K562 (cell line): ENCODE measurements around the gene AHR. TPM values are rescaled to one million over a fixed set of nuclear protein-coding genes. Genes with fewer than 3 reads are reported as not detected.

ENCODE experiments used
- NONO ChIP-seq, 2 experiments: fragments of 200-400 bp in 1 of 2; fragments of 450-650 bp in 1 of 2; formaldehyde crosslinking in 1 of 2; IDR thresholded peaks; 2 replicates each; pipeline ENCODE4 v1.6.1; 2017; ENCODE audit warnings: low read depth in 2 of 2, mild to moderate bottlenecking in 2 of 2, moderate library complexity in 2 of 2, low read length in 1 of 2
- TAL1 ChIP-seq: fragments of 450-650 bp; IDR thresholded peaks from 2 replicates; pipeline ENCODE4 v1.6.1; 2016; ENCODE audit warnings: mild to moderate bottlenecking
- ZNF232 ChIP-seq: sonication (generic); formaldehyde crosslinking; IDR thresholded peaks from 2 replicates; pipeline ENCODE4 v1.8.0; 2022; ENCODE audit warnings: mild to moderate bottlenecking, missing genetic modification reagents
- ZNF561 ChIP-seq: fragments of 450-650 bp; formaldehyde crosslinking; conservative IDR thresholded peaks from 2 replicates; pipeline ENCODE4 v1.4.0; 2020; ENCODE audit warnings: mild to moderate bottlenecking, moderate library complexity
- polyA plus RNA-seq, 8 experiments: library from polyadenylated mRNA; depleted of rRNA in 4 of 8; stranded (reverse) in 5 of 8; unstranded in 3 of 8; fragments of >200 nt; fragmentation: Nextera tagmentation in 2 of 8; fragmentation: Illumina TruSeq in 1 of 8; extraction: Ambion mirVana in 2 of 8; extraction: Trizol in 1 of 8; gene quantifications; 2 replicates each; pipeline versions ENCODE4 v1.2.1 to v1.2.3, GENCODE V29; 2011 to 2014; ENCODE audit warnings: inconsistent platforms in 1 of 8, missing spikeins in 1 of 8
- total RNA-seq, 7 experiments: library from RNA; depleted of rRNA in 6 of 7; stranded (reverse); fragments of >200 nt in 6 of 7; fragmentation: Illumina TruSeq in 2 of 7; extraction: Trizol in 2 of 7; gene quantifications; 2 replicates each; pipeline versions ENCODE4 v1.2.1 to v1.2.3, GENCODE V29; 2011 to 2021; ENCODE audit warnings: low replicate concordance in 1 of 7
- TF ChIP-seq, protein P1 (sequence below), 3 experiments: fragments of 200-800 bp in 1 of 3; fragments of 250-450 bp in 1 of 3; fragments of 450-650 bp in 1 of 3; sonication (Bioruptor Pico) in 1 of 3; sonication (Bioruptor generic) in 1 of 3; formaldehyde crosslinking in 1 of 3; IDR thresholded peaks; 2 replicates each; pipeline versions ENCODE4 v1.6.1 to v1.8.0; 2016 to 2022; ENCODE audit warnings: mild to moderate bottlenecking in 2 of 3, missing genetic modification characterization in 2 of 3, missing compliant biosample characterization in 1 of 3, moderate library complexity in 1 of 3
- TF ChIP-seq, protein P2 (sequence below): fragments of 250-450 bp; sonication (Bioruptor Pico); IDR thresholded peaks from 2 replicates; pipeline ENCODE4 v1.5.0; 2020; ENCODE audit warnings: mild to moderate bottlenecking, borderline replicate concordance

The AHR gene
- total and polyA plus RNA-seq, 9 of the 15 experiments (the other 6 are each of a cell fraction or from before 2014, with no cell fraction given): 0.16 TPM; not detected in 8

DNA sequence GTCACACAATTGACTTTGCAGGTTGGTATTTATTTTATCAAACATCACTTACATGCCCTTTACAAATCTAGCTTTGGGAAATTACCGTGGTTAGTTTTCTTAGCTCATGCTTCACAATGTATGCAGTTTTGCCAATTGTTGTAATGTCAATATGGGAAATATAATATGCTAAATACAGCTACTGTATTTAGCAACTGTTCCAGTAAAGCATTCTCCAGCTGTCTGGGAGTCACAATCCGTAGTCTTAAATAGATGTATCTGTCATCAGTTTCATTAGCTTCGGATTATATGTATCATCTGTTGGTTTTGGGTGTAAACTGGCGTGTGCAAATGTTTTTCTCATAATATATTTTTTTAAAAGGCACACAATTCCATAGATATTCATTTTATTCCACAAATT is 19.4 kb upstream of the AHR start (continued):
- TF ChIP-seq, protein P1, sequence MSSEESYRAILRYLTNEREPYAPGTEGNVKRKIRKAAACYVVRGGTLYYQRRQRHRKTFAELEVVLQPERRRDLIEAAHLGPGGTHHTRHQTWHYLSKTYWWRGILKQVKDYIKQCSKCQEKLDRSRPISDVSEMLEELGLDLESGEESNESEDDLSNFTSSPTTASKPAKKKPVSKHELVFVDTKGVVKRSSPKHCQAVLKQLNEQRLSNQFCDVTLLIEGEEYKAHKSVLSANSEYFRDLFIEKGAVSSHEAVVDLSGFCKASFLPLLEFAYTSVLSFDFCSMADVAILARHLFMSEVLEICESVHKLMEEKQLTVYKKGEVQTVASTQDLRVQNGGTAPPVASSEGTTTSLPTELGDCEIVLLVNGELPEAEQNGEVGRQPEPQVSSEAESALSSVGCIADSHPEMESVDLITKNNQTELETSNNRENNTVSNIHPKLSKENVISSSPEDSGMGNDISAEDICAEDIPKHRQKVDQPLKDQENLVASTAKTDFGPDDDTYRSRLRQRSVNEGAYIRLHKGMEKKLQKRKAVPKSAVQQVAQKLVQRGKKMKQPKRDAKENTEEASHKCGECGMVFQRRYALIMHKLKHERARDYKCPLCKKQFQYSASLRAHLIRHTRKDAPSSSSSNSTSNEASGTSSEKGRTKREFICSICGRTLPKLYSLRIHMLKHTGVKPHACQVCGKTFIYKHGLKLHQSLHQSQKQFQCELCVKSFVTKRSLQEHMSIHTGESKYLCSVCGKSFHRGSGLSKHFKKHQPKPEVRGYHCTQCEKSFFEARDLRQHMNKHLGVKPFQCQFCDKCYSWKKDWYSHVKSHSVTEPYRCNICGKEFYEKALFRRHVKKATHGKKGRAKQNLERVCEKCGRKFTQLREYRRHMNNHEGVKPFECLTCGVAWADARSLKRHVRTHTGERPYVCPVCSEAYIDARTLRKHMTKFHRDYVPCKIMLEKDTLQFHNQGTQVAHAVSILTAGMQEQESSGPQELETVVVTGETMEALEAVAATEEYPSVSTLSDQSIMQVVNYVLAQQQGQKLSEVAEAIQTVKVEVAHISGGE (CRISPR knock-in tag; IDR thresholded peaks at IDR 0.05): no peak
- no peak for TF ChIP-seq ZNF232 (CRISPR knock-in tag)
- no peak for TF ChIP-seq NONO (IDR thresholded peaks at IDR 0.05; ENCODE audit: low read depth in 2 of 2, low read length in 1 of 2)
- TF ChIP-seq, protein P2, sequence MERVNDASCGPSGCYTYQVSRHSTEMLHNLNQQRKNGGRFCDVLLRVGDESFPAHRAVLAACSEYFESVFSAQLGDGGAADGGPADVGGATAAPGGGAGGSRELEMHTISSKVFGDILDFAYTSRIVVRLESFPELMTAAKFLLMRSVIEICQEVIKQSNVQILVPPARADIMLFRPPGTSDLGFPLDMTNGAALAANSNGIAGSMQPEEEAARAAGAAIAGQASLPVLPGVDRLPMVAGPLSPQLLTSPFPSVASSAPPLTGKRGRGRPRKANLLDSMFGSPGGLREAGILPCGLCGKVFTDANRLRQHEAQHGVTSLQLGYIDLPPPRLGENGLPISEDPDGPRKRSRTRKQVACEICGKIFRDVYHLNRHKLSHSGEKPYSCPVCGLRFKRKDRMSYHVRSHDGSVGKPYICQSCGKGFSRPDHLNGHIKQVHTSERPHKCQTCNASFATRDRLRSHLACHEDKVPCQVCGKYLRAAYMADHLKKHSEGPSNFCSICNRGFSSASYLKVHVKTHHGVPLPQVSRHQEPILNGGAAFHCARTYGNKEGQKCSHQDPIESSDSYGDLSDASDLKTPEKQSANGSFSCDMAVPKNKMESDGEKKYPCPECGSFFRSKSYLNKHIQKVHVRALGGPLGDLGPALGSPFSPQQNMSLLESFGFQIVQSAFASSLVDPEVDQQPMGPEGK (CRISPR knock-in tag): no peak
- TF ChIP-seq TAL1: no peak
- TF ChIP-seq ZNF561: no peak
